Fibroblast of mammary gland (primary cell): ENCODE measurements around the gene RXFP1.

Source experiments
- DNase-seq: peaks from one replicate; pipeline ENCODE4 v3.0.0-alpha.2; 2010; ENCODE audit warnings: low read depth
- H3K4me3 ChIP-seq: 2 replicates; pipeline ENCODE4 v1.5.1; 2011; ENCODE audit warnings: low read depth, mild to moderate bottlenecking, low read length, moderate library complexity; ENCODE audit not compliant: control insufficient read depth
- TF ChIP-seq, protein P1 (sequence below): conservative IDR thresholded peaks from 2 replicates; pipeline ENCODE4 v1.5.1; 2011; ENCODE audit warnings: low read depth, low read length, inconsistent platforms; ENCODE audit not compliant: control insufficient read depth, insufficient read depth

RXFP1 gene

GRCh38 chr4:158599765-158600498 lies 78.2 kb downstream of the RXFP1 start:
- H3K4me3 ChIP-seq: no peak overlapping the region
- no peak for DNase-seq
- TF ChIP-seq, protein P1, sequence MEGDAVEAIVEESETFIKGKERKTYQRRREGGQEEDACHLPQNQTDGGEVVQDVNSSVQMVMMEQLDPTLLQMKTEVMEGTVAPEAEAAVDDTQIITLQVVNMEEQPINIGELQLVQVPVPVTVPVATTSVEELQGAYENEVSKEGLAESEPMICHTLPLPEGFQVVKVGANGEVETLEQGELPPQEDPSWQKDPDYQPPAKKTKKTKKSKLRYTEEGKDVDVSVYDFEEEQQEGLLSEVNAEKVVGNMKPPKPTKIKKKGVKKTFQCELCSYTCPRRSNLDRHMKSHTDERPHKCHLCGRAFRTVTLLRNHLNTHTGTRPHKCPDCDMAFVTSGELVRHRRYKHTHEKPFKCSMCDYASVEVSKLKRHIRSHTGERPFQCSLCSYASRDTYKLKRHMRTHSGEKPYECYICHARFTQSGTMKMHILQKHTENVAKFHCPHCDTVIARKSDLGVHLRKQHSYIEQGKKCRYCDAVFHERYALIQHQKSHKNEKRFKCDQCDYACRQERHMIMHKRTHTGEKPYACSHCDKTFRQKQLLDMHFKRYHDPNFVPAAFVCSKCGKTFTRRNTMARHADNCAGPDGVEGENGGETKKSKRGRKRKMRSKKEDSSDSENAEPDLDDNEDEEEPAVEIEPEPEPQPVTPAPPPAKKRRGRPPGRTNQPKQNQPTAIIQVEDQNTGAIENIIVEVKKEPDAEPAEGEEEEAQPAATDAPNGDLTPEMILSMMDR: no peak

- DNase-seq: no peak
- no peak overlapping the region for H3K4me3 ChIP-seq
- TF ChIP-seq, protein P1: no peak
These were observed 82.7 kb downstream of the RXFP1 start for GRCh38 chr4:158604369-158604768.

DNA sequence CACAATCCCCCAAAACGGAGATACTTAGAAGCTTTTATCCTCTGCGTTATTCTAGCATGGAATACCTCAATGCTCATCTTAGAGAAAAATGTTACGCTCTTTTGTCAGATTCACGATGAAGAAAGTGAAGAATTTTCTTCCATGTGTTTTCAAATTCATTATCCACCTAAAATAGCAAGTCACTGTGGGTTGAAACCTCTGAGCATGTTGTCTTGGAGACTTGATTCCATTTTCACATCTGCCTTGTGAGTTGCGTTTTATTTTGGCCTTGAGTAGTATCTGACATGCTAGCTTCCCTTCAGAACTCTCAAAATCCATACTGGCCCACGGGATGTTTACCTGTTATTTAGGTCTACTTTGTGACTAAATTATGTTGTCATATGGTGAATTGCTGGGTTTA lies 83.7 kb downstream of the RXFP1 start:
- H3K4me3 ChIP-seq: no peak overlapping the region
- TF ChIP-seq, protein P1: no peak
- DNase-seq: no peak

DNA sequence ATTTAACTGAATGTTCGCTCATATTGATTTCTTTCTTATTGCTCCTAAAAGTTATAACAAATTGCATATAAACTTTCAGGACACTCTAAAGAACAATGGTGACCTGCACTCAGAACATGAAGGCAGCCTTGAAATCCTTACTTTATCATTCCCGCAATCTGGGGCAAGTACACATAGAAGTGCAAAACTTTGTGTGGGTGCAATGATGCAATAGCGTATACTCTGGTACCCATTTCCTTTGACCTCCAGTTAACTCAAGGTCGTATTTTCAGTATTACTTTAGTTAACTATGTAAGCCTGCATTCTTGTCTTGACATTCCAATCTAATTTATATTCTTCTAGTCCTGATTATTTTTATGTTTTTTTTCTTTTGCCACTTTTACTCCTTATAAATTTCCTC lies 85.3 kb downstream of the RXFP1 start:
- TF ChIP-seq, protein P1: no peak
- H3K4me3 ChIP-seq: no peak overlapping the region
- no peak for DNase-seq

DNA sequence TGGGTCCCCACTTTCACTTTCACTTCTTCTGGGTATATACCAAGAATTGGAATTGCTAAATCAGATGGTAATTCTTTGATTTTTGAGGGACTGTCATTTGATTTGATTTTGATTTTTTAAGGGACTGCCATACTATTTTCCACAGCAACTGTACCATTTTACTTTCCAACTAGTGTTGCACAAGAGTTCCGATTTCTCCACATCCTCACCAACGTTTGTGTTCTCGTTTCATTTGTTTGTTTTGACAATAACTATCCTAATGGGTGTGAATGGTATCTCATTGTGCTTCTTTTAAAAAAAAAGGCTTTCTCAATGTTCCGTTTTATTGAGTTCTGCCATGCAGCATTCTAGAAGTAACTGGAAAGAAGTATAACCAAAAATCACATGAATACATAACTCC lies 87.4 kb downstream of the RXFP1 start:
- TF ChIP-seq, protein P1: no peak

DNA sequence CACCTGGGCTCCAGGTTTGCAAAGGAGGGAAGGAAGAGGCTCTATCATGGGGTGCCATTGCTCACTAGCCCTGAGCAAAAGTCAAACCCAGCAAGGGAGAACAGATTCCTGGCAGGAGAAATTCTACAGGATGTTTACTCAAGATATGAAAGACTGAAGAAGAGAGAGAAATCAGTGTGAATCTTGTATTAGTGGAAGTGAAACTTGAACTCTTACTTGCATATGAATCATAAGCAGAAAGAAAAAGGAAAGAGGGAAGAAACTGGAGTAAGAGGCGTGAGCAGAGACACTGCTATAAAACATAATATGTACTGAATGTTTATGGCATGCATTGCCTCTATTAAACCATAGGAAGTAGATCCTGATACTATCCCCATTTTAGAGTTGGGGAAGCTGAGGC lies 89.1 kb downstream of the RXFP1 start:
- no peak overlapping the region for H3K4me3 ChIP-seq
- TF ChIP-seq, protein P1: no peak
- no peak for DNase-seq

More for the DNA sequence above, 87.4 kb downstream of the RXFP1 start:
- no peak for DNase-seq
- no peak overlapping the region for H3K4me3 ChIP-seq
